B cell (primary cell): ENCODE results near the gene PAEP. TPM values are rescaled to one million over a fixed set of nuclear protein-coding genes. Genes with fewer than 3 reads are reported as not detected.

Experiments
- ATAC-seq: fragments of 200-7000 bp; cut with Tn5 transposase; one replicate; pipeline ENCODE4 v1.10.0; 2021; ENCODE audit warnings: low read depth, mild to moderate bottlenecking, moderate number of reproducible peaks, moderate library complexity
- CTCF ChIA-PET: fragments of 350-600 bp; sonication (Branson Sonifier 250); formaldehyde crosslinking; loops from one replicate; lab custom pipeline; 2021; ENCODE audit warnings: antibody characterized with exemption, inconsistent platforms; lab: Charles Lee
- POLR2A ChIA-PET: fragments of 350-600 bp; sonication (Branson Sonifier 250); formaldehyde crosslinking; loops from one replicate; lab custom pipeline; 2021; ENCODE audit warnings: antibody characterized with exemption; lab: Charles Lee
- DNase-seq: peaks from one replicate; pipeline ENCODE4 v3.0.0; 2013
- H2AFZ ChIP-seq: 2 replicates; pipeline ENCODE4 v1.6.1; 2012; ENCODE audit warnings: mild to moderate bottlenecking, low read depth, low read length; ENCODE audit not compliant: insufficient read depth, poor library complexity, severe bottlenecking
- H3K27ac ChIP-seq, 2 donors: 1 replicate in 1 of 2; 2 replicates in 1 of 2; pipeline ENCODE4 v1.5.1; 2012 to 2013; ENCODE audit warnings: low read length in 2 of 2, mild to moderate bottlenecking in 2 of 2, moderate library complexity in 1 of 2
- H3K27me3 ChIP-seq, 4 experiments: fragments of 200-600 bp in 1 of 4; sonication (generic) in 1 of 4; replicated peaks in 1 of 4; 1 replicate in 2 of 4; 2 replicates in 2 of 4; pipeline versions ENCODE4 v1.6.1 to v1.7.0; 2013 to 2016; ENCODE audit warnings: low read length in 3 of 4, mild to moderate bottlenecking in 2 of 4, mixed read lengths in 1 of 4, moderate library complexity in 1 of 4; ENCODE audit not compliant: insufficient read depth in 4 of 4, control insufficient read depth in 3 of 4; ENCODE audit errors: control extremely low read depth in 1 of 4
- H3K36me3 ChIP-seq, 2 experiments: replicated peaks in 1 of 2; 1 replicate in 1 of 2; 2 replicates in 1 of 2; pipeline versions ENCODE4 v1.6.1 to v1.7.1; 2013; ENCODE audit warnings: low read length in 1 of 2; ENCODE audit not compliant: insufficient read depth in 2 of 2, control insufficient read depth in 1 of 2; ENCODE audit errors: control extremely low read depth in 1 of 2, extremely low read depth in 1 of 2
- H3K4me1 ChIP-seq, 2 donors: fragments of 200-600 bp in 1 of 2; sonication (generic) in 1 of 2; 1 replicate in 1 of 2; 2 replicates in 1 of 2; pipeline versions ENCODE4 v1.5.1 to v1.6.1; 2013 to 2017; ENCODE audit warnings: low read length in 2 of 2; ENCODE audit not compliant: control insufficient read depth in 2 of 2, insufficient read depth in 2 of 2
- H3K4me2 ChIP-seq: replicated peaks from 2 replicates; pipeline ENCODE3; 2012; ENCODE audit warnings: mild to moderate bottlenecking, low read depth, low read length; ENCODE audit not compliant: poor library complexity, severe bottlenecking
- H3K4me3 ChIP-seq, 5 experiments: fragments of 200-600 bp in 1 of 5; sonication (generic) in 1 of 5; 1 replicate in 3 of 5; 2 replicates in 2 of 5; pipeline versions ENCODE4 v1.5.1 to v1.7.0; 2011 to 2016; ENCODE audit warnings: low read length in 4 of 5, mild to moderate bottlenecking in 4 of 5, low read depth in 2 of 5, control low read depth in 1 of 5, moderate library complexity in 1 of 5; ENCODE audit not compliant: insufficient read depth in 1 of 5; ENCODE audit errors: control extremely low read depth in 1 of 5, extremely low read depth in 1 of 5
- H3K79me2 ChIP-seq: fragments of 200-600 bp; sonication (generic); one replicate; pipeline ENCODE4 v1.6.0; 2016; ENCODE audit warnings: low read length; ENCODE audit not compliant: control insufficient read depth, insufficient read depth
- H3K9ac ChIP-seq: fragments of 200-600 bp; sonication (generic); 2 replicates; pipeline ENCODE4 v1.6.1; 2017; ENCODE audit warnings: mild to moderate bottlenecking, low read length, moderate library complexity
- H3K9me3 ChIP-seq, 3 donors: one replicate each; pipeline versions ENCODE4 v1.6.1 to v1.7.1; 2013; ENCODE audit warnings: low read length in 2 of 3; ENCODE audit not compliant: control insufficient read depth in 2 of 3, insufficient read depth in 1 of 3; ENCODE audit errors: control extremely low read depth in 1 of 3
- H4K20me1 ChIP-seq: 2 replicates; pipeline ENCODE4 v1.6.0; 2012; ENCODE audit warnings: mild to moderate bottlenecking, low read length; ENCODE audit not compliant: insufficient read depth, control insufficient read depth, poor library complexity, severe bottlenecking
- H3K27ac Mint-ChIP-seq: one replicate; pipeline ENCODE4 v1.8.0; 2021; ENCODE audit warnings: mixed read lengths
- H3K27me3 Mint-ChIP-seq: one replicate; pipeline ENCODE4 v1.8.0; 2021; ENCODE audit warnings: mixed read lengths
- H3K4me1 Mint-ChIP-seq: one replicate; pipeline ENCODE4 v1.8.0; 2021; ENCODE audit warnings: mixed read lengths
- H3K4me3 Mint-ChIP-seq: one replicate; pipeline ENCODE4 v1.8.0; 2021; ENCODE audit warnings: mixed read lengths
- H3K9me3 Mint-ChIP-seq: one replicate; pipeline ENCODE4 v1.8.0; 2022; ENCODE audit warnings: mixed read lengths; ENCODE audit not compliant: insufficient read depth
- EZH2 ChIP-seq: IDR thresholded peaks from 2 replicates; pipeline ENCODE4 v1.6.1; 2012; ENCODE audit warnings: borderline replicate concordance, low read depth, mild to moderate bottlenecking, moderate library complexity, low read length; ENCODE audit not compliant: insufficient read depth, poor library complexity, severe bottlenecking
- WGBS: methylation state at CpG from one replicate; pipeline ENCODE4 v1.1.5; 2013; ENCODE audit warnings: missing lambda C conversion rate; ENCODE audit not compliant: insufficient coverage; 5-methylcytosine and 5-hydroxymethylcytosine counted together
- intact Hi-C: fragments of 100-400 bp; cut with micrococcal nuclease; formaldehyde crosslinking; loops from one replicate; pipeline ENCODE4 v1.10.0; 2022
- polyA plus RNA-seq: library from polyadenylated mRNA; depleted of rRNA; stranded (reverse); fragments of >200 nt; gene quantifications from 2 replicates; pipeline ENCODE4 v1.2.3, GENCODE V29; 2012
- total RNA-seq, 2 donors: library from RNA; stranded (reverse); fragments of 120-200 nt in 1 of 2; gene quantifications; 1 replicate in 1 of 2; 2 replicates in 1 of 2; pipeline versions ENCODE4 v1.2.3 to v1.2.4, GENCODE V29; 2013 to 2022
- TF ChIP-seq, protein P1 (sequence below): fragments of 200-600 bp; IDR thresholded peaks from one replicate; pipeline ENCODE4 v1.8.0; 2022; ENCODE audit warnings: antibody characterized with exemption, mild to moderate bottlenecking

Gene PAEP
- total and polyA plus RNA-seq, 2 donors (not counting 1 experiment from before 2014, with no cell fraction given) = not detected

GRCh38 chr9:135575995-135576631 is 14.6 kb downstream of the PAEP start:
- ATAC-seq = no peak
- H3K4me3 Mint-ChIP-seq = no peak overlapping the region
- H3K27ac Mint-ChIP-seq = no peak overlapping the region
- no peaks in the 10 kb centered on the region for H3K27me3 ChIP-seq
- 78% methylated on average over 22 of the region's 22 CpGs for WGBS
- POLR2A ChIA-PET = no interaction called here
- no peak overlapping the region for H3K4me3 ChIP-seq
- no peaks in the 10 kb centered on the region for H3K4me1 Mint-ChIP-seq
- no peaks in the 10 kb centered on the region for H3K9me3 Mint-ChIP-seq
- H3K4me2 ChIP-seq = no peak overlapping the region
- no peaks in the 10 kb centered on the region for H3K4me1 ChIP-seq
- H3K9me3 ChIP-seq = peaks cover 0 to 4% (median 0%) of the 10 kb centered on the region in 3 donors
- TF ChIP-seq, protein P1, sequence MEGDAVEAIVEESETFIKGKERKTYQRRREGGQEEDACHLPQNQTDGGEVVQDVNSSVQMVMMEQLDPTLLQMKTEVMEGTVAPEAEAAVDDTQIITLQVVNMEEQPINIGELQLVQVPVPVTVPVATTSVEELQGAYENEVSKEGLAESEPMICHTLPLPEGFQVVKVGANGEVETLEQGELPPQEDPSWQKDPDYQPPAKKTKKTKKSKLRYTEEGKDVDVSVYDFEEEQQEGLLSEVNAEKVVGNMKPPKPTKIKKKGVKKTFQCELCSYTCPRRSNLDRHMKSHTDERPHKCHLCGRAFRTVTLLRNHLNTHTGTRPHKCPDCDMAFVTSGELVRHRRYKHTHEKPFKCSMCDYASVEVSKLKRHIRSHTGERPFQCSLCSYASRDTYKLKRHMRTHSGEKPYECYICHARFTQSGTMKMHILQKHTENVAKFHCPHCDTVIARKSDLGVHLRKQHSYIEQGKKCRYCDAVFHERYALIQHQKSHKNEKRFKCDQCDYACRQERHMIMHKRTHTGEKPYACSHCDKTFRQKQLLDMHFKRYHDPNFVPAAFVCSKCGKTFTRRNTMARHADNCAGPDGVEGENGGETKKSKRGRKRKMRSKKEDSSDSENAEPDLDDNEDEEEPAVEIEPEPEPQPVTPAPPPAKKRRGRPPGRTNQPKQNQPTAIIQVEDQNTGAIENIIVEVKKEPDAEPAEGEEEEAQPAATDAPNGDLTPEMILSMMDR = no peak
- no peak for TF ChIP-seq EZH2
- no peak overlapping the region for H3K27ac ChIP-seq
- peaks cover 3% of the 10 kb centered on the region for H3K27me3 Mint-ChIP-seq
- intact Hi-C loops = no loop called here
- no peak overlapping the region for H3K9ac ChIP-seq
- no peaks in the 10 kb centered on the region for H3K79me2 ChIP-seq
- H3K36me3 ChIP-seq = no peaks in the 10 kb centered on the region
- CTCF ChIA-PET = no interaction called here
- H4K20me1 ChIP-seq = no peaks in the 10 kb centered on the region
- no peak overlapping the region for H2AFZ ChIP-seq
- DNase-seq = no peak

- WGBS = 96% methylated on average over 7 of the region's 10 CpGs
- intact Hi-C loops = no loop called here
Observed at GRCh38 chr9:135577256-135577655, 15.7 kb downstream of the PAEP start.

More at GRCh38 chr9:135577256-135577655, 15.7 kb downstream of the PAEP start:
- no peaks in the 10 kb centered on the region for H3K36me3 ChIP-seq
- H3K27me3 ChIP-seq = no peaks in the 10 kb centered on the region
- H3K79me2 ChIP-seq = no peaks in the 10 kb centered on the region
- Mint-ChIP-seq H3K27ac (no peak overlapping the region), H3K4me3 (no peak overlapping the region), H3K4me1 (no peaks in the 10 kb centered on the region), H3K9me3 (no peaks in the 10 kb centered on the region), H3K27me3 (peaks cover 3% of the 10 kb centered on the region)
- no peak overlapping the region for H3K27ac ChIP-seq
- H3K4me2 ChIP-seq = no peak overlapping the region
- ChIA-PET POLR2A (no interaction called here), CTCF (no interaction called here)
- no peak for TF ChIP-seq EZH2
- TF ChIP-seq, protein P1 = no peak
- H3K4me1 ChIP-seq = no peaks in the 10 kb centered on the region
- no peaks in the 10 kb centered on the region for H4K20me1 ChIP-seq
- no peak for ATAC-seq
- peaks cover 0 to 4% (median 0%) of the 10 kb centered on the region in 3 donors for H3K9me3 ChIP-seq
- no peak for DNase-seq
- no peak overlapping the region for H3K9ac ChIP-seq
- H3K4me3 ChIP-seq = no peak overlapping the region
- no peak overlapping the region for H2AFZ ChIP-seq
